Measurements from ENCODE around the gene DPP6.

Gene DPP6

GRCh38 chr7:154429666-154430404 lies 377.6 kb downstream of the DPP6 start:
- 0 out of 2 replicates have a peak, but pooled peaks cover 4% of the 10 kb centered on the region for H3K4me1 ChIP-seq (ENCODE audit: insufficient read depth, low read length)
- H3K9ac ChIP-seq (ENCODE audit: low read depth, low read length): no peak overlapping the region
- no peaks in the 10 kb centered on the region for H3K36me3 ChIP-seq (ENCODE audit: insufficient read depth, low read length)
- H3K9me3 ChIP-seq (ENCODE audit: control insufficient read depth, insufficient read depth, low read length): no peaks in the 10 kb centered on the region

GRCh38 chr7:154430640-154431039 lies 378.4 kb downstream of the DPP6 start:
- no peaks in the 10 kb centered on the region for H3K4me1 ChIP-seq (ENCODE audit: insufficient read depth, low read length)
- no peaks in the 10 kb centered on the region for H3K9me3 ChIP-seq (ENCODE audit: control insufficient read depth, insufficient read depth, low read length)
- H3K36me3 ChIP-seq (ENCODE audit: insufficient read depth, low read length): no peaks in the 10 kb centered on the region
- H3K9ac ChIP-seq (ENCODE audit: low read depth, low read length): no peak overlapping the region

- Histone ChIP-seq H3K9me3 (ENCODE audit: control insufficient read depth, insufficient read depth, low read length) (no peaks in the 10 kb centered on the region), H3K4me1 (ENCODE audit: insufficient read depth, low read length) (no peaks in the 10 kb centered on the region), H3K9ac (ENCODE audit: low read depth, low read length) (no peak overlapping the region), H3K36me3 (ENCODE audit: insufficient read depth, low read length) (no peaks in the 10 kb centered on the region)
These were observed 378.8 kb downstream of the DPP6 start for GRCh38 chr7:154431045-154431444.

GRCh38 chr7:154433632-154434598 lies 381.7 kb downstream of the DPP6 start:
- H3K9me3 ChIP-seq (ENCODE audit: control insufficient read depth, insufficient read depth, low read length): no peaks in the 10 kb centered on the region
- H3K9ac ChIP-seq (ENCODE audit: low read depth, low read length): no peak overlapping the region
- no peaks in the 10 kb centered on the region for H3K4me1 ChIP-seq (ENCODE audit: insufficient read depth, low read length)
- no peaks in the 10 kb centered on the region for H3K36me3 ChIP-seq (ENCODE audit: insufficient read depth, low read length)

GRCh38 chr7:154436560-154436959 lies 384.4 kb downstream of the DPP6 start:
- no peaks in the 10 kb centered on the region for H3K36me3 ChIP-seq (ENCODE audit: insufficient read depth, low read length)
- no peaks in the 10 kb centered on the region for H3K9me3 ChIP-seq (ENCODE audit: control insufficient read depth, insufficient read depth, low read length)
- H3K9ac ChIP-seq (ENCODE audit: low read depth, low read length): no peak overlapping the region
- H3K4me1 ChIP-seq (ENCODE audit: insufficient read depth, low read length): no peaks in the 10 kb centered on the region

GRCh38 chr7:154437234-154437633 lies 385.0 kb downstream of the DPP6 start:
- Histone ChIP-seq H3K36me3 (ENCODE audit: insufficient read depth, low read length) (no peaks in the 10 kb centered on the region), H3K4me1 (ENCODE audit: insufficient read depth, low read length) (no peaks in the 10 kb centered on the region), H3K9ac (ENCODE audit: low read depth, low read length) (no peak overlapping the region), H3K9me3 (ENCODE audit: control insufficient read depth, insufficient read depth, low read length) (no peaks in the 10 kb centered on the region)

- Histone ChIP-seq H3K36me3 (ENCODE audit: insufficient read depth, low read length) (no peaks in the 10 kb centered on the region), H3K4me1 (ENCODE audit: insufficient read depth, low read length) (no peaks in the 10 kb centered on the region), H3K9me3 (ENCODE audit: control insufficient read depth, insufficient read depth, low read length) (no peaks in the 10 kb centered on the region), H3K9ac (ENCODE audit: low read depth, low read length) (no peak overlapping the region)
These were observed 386.6 kb downstream of the DPP6 start for GRCh38 chr7:154438571-154439367.

GRCh38 chr7:154440058-154440457 lies 387.9 kb downstream of the DPP6 start:
- H3K9me3 ChIP-seq (ENCODE audit: control insufficient read depth, insufficient read depth, low read length): no peaks in the 10 kb centered on the region
- H3K36me3 ChIP-seq (ENCODE audit: insufficient read depth, low read length): no peaks in the 10 kb centered on the region
- no peak overlapping the region for H3K9ac ChIP-seq (ENCODE audit: low read depth, low read length)
- no peaks in the 10 kb centered on the region for H3K4me1 ChIP-seq (ENCODE audit: insufficient read depth, low read length)

GRCh38 chr7:154440651-154441050 lies 388.5 kb downstream of the DPP6 start:
- no peaks in the 10 kb centered on the region for H3K4me1 ChIP-seq (ENCODE audit: insufficient read depth, low read length)
- H3K9me3 ChIP-seq (ENCODE audit: control insufficient read depth, insufficient read depth, low read length): no peaks in the 10 kb centered on the region
- H3K9ac ChIP-seq (ENCODE audit: low read depth, low read length): no peak overlapping the region
- H3K36me3 ChIP-seq (ENCODE audit: insufficient read depth, low read length): no peaks in the 10 kb centered on the region

GRCh38 chr7:154441811-154442210 lies 389.6 kb downstream of the DPP6 start:
- no peaks in the 10 kb centered on the region for H3K4me1 ChIP-seq (ENCODE audit: insufficient read depth, low read length)
- H3K36me3 ChIP-seq (ENCODE audit: insufficient read depth, low read length): no peaks in the 10 kb centered on the region
- no peak overlapping the region for H3K9ac ChIP-seq (ENCODE audit: low read depth, low read length)
- no peaks in the 10 kb centered on the region for H3K9me3 ChIP-seq (ENCODE audit: control insufficient read depth, insufficient read depth, low read length)

GRCh38 chr7:154442939-154443338 lies 390.7 kb downstream of the DPP6 start:
- no peaks in the 10 kb centered on the region for H3K4me1 ChIP-seq (ENCODE audit: insufficient read depth, low read length)

GRCh38 chr7:154450451-154450850 lies 398.3 kb downstream of the DPP6 start:
- no peak overlapping the region for H3K9ac ChIP-seq (ENCODE audit: low read depth, low read length)
- no peaks in the 10 kb centered on the region for H3K4me1 ChIP-seq (ENCODE audit: insufficient read depth, low read length)
- no peaks in the 10 kb centered on the region for H3K36me3 ChIP-seq (ENCODE audit: insufficient read depth, low read length)
- no peaks in the 10 kb centered on the region for H3K9me3 ChIP-seq (ENCODE audit: control insufficient read depth, insufficient read depth, low read length)

More at GRCh38 chr7:154442939-154443338, 390.7 kb downstream of the DPP6 start:
- Histone ChIP-seq H3K9me3 (ENCODE audit: control insufficient read depth, insufficient read depth, low read length) (no peaks in the 10 kb centered on the region), H3K36me3 (ENCODE audit: insufficient read depth, low read length) (no peaks in the 10 kb centered on the region), H3K9ac (ENCODE audit: low read depth, low read length) (no peak overlapping the region)

- Histone ChIP-seq H3K9me3 (ENCODE audit: control insufficient read depth, insufficient read depth, low read length) (no peaks in the 10 kb centered on the region; the same call in 1 of the 2 replicates), H3K36me3 (ENCODE audit: insufficient read depth, low read length) (no peaks in the 10 kb centered on the region), H3K4me1 (ENCODE audit: insufficient read depth, low read length) (no peaks in the 10 kb centered on the region), H3K9ac (ENCODE audit: low read depth, low read length) (no peak overlapping the region)
These were observed 399.6 kb downstream of the DPP6 start for GRCh38 chr7:154451480-154452457.

Data from ES-I3 (cell line).